Left hindlimb (tissue), 1 donor: ENCODE results near the gene DMBX1.

Experiments
- DNase-seq: peaks from one replicate; pipeline ENCODE4 v3.0.0-alpha.2; 2018

DMBX1 gene

DNA sequence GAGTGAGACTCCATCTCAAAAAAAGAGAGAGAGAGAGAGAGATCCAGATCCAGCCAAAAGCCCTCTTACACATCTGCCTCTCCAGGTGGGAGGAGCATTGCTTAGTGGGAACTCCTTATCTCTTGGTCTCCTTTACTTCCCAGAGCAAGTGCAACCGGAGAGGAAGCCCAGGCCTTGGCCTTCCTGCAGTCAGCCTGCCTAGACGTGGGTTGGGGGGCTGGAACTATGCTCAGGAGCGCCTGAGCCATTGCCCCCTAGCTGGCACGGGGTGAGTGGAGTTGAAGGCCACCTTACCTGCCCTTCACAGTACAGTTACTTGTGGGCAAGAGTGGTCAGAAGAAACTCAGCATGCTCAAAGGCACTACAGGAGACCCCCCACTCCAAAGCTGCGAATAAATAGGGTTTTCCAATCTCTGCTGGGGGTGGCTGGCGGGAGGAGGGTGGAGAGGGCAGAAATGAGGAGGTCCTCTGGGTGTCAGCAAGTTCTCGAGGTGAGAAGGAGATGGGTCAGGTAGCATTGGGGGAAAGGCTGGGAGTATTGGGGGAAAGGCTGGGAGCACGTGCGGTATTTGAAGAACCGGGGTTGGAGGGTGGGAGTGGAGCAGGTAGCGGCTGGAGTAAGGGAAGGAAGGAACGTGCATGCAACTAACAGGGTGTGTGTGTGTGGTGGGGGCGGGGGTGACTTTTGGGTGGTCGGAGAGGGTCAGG is 4.7 kb upstream of the DMBX1 start:
- DNase-seq, result no peak

DNA sequence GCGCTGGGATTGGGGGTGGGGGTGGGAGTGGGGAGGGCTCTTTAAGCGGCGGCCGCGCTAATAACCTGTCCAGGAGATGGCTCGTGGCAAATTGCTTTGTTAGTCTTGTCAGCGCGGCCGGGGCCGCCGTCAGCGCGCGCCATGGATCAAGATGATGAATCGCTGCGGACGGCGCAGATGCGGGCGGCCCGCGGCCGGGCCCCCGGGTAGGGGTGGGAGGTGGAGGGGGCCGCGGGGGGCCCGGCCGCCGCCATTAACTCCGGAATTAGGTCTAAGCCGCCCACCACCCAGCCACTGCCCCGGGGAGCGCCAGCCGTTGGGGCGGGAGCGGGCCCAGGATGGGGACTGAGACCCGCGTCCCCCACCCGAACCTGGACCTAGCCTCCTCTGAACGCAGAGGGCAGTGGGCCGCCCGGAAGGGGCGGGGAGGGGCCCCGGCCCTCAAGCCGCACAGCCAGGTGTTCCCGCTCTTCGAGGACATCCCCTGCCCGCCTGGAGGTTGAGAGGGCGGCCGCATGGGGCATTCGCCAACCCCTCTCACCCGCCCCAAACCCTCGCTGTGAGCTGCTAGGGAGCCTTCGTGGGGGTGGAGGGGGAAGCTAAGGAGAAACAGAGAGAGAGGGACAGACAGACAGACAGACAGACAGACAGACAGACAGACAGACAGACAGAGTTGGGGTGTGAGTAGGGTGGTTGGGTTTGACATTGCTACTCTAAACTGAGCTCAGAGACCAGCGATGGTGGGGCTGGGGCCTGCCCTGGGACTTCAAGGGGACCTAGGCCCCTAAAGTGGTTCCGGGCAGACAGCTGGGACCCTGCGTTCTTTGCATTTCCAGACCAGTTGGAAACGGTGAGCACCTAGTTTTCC is 3.8 kb upstream of the DMBX1 start:
- DNase-seq, result no peak

DNA sequence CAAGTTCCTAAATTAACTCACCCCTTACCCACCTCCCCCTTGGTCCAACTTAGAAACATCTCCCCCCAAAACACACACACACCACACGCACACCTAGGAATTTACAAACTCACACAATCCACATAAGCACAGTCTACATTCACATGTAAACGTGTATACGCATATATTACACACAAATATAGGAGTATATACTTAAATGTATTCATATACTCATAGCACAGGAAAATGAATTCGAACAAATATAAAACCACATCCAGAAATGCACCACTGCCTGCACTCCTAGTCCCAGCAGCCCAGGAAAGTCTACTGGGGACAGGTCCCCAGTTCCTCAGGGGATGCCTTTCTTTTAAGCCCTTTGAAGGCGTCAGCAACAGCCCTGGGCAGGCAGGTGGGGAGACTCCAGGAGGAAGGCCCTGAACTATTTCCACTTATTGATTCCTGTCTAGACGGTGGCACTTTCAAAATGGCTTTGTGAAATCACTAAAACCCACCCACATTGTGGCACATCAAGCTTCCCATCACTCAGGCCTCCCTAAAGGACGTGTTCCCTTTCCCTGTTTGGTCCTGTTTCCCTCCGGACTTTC is 3.1 kb upstream of the DMBX1 start:
- no peak for DNase-seq

DNA sequence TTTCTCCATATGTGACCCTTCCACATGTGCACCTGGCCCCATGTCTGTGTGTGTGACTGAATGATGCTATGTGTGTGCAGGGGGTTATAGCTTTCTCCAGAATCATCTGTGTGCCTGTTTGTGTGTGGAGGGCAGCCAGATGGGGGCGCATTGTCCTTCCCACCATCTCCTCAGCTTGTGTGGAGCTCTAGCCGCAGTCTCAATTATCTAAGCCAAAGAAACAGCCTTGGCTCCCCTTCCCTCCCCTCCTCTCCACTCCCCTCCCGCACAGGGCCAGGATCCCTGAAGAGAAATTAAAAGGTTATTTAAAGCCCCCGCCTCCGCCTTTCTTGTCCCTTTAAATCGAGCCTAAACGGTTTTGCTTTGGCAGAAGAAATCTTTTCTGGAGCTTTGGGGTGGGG is 1.8 kb upstream of the DMBX1 start:
- no peak for DNase-seq

DNA sequence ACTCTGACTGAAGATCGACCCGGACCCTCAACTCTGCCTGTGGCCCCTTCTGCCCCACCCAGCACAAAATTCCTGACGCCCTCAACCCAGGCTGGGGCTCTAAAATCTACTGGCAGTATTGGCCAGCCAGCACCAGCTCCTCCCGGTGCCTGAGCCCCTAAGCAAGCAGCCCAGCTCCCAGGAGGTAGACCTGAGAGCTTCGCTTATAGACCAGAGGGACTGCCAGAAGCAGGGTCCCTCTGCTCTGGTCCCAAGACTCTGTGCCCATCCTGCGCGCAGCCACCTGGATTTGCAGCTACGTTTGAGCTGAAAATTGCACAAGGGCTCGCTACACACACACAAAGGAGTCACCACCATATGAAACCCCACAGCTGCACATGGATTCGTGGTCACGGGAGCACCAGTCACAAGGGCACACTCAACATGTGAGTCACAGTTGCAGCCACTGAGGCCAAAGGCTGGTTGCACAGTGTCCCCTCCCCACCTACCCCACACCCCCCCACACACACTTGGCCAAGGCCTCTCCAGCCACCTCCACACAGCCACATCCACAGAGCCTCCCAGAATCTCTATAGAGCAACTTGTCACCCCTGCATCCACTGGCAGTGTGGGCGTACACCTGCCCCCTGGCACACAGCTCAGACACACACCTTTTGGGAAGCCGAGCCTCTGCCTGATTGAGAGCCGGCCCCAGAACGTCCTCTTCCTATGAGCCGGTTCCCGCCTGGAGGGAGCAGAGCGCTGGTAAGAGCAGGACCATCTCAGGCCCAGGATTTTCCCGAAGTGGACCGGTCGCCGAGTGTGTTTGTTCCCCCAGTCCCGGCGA is 1.1 kb upstream of the DMBX1 start:
- DNase-seq, result no peak

DNA sequence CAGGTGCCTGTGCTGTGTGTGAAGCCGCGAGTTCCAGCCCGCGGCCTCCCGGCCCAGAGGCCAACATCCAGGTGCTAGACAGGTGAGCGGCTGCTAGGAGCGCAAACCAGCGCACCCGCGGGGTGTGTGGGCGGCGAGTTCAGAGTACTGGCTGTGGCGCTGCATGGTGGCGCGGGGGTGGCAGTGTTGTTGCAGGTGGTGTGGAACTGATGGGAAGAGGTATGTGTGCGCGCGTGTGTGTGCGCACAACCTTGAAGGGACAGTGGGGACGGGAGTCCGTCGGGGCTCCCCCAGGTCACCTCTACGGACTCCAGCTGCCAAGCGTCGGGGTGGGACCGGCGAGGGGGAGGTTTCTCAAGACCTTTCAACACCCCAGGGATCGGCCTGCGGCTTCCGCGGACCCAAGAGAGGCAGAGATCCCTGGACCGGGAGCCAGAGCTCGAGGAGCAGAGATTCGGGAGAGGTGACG is 433 bp upstream of the DMBX1 start:
- DNase-seq, result no peak

DNA sequence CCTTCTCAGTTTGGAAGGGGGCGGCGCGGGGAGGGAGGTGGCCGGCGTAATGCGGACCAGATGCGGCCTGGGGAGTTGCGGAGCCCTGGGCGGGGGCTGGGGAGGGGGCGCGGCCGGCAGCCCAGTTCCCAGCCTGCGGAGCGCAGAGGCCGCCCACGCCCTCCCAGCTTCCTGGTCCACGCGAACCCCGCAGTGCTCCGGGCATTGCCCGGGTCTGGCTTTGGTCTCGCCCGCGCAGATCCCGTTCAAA is 695 bp downstream of the DMBX1 start:
- DNase-seq, result no peak

DNA sequence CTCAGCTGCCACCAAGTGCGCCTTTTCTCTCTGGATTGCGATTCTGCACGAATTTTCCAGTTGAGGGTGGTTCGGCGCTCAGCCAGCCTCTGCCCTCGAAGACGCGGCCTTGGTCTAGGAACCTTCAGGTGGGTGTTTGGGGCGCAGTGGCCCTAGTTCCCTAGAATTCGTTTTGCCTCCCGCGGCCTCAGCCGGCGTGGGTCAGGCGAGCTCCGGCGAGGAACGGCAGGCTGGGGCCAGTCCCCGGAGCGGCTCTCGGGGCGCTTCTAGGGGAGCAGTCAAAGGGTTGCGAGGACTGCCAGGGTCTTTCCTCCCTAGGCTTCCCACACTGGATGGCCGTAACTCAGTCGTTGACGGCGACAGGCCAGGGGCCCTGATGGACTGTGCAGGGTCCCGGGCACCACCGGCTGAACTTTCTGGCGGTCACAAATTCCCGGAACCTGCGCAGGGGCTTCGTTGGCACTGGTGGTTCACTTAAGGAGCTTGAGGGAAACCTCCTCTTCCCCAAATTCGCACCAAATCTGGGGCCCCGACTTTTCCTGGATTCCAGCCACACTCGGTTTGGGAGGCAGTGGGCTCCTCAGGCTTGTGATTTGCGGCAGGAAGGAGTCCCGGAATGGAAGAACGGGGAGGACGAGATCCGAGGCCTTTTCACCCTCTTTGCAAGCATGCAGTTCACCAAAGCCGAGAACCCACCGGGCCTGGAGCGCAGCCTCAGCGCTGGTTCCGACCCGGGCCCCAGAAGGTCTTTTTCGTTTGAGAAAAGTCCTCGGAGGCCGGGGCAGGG is 1.2 kb downstream of the DMBX1 start:
- no peak for DNase-seq

DNA sequence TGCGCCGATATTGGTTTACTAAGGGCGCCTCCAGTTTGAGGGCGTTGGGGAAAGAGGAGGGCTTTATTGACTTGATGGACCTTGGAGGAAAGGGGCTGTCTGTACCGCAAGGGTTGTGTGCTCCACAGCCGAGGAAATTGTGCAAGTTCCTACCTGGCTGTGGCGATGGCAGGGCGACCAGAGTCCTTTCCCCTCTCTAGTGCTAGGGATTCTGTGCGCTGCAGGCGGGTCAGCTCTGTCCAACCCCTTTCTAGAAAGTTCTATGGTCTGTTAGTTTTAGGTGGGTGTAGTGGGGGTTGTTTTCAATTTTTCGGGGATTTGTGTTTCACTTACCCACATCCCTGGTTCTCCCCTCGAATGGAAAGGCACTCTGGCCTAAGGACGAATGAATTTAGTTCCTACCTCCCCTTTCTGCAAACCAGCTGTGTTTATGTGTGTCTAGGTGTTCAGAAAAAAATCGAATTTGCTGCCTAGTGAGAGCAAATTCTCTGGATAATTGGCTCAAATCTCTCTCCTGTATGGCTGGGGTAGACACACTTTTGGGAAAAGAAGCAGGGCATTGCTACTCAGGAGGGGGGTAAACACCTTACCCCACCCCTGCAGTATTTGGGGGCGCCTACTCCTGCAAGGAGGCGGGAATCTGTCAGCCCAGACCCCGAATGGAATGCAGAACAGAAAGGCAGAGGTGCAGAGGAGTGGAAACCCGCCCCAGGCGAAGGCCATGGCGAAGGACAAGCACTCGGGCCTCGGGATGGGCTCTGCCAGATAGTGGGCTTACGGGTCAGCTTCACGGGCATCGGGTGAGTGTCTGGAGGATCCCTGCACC is 2.0 kb downstream of the DMBX1 start:
- no peak for DNase-seq

DNA sequence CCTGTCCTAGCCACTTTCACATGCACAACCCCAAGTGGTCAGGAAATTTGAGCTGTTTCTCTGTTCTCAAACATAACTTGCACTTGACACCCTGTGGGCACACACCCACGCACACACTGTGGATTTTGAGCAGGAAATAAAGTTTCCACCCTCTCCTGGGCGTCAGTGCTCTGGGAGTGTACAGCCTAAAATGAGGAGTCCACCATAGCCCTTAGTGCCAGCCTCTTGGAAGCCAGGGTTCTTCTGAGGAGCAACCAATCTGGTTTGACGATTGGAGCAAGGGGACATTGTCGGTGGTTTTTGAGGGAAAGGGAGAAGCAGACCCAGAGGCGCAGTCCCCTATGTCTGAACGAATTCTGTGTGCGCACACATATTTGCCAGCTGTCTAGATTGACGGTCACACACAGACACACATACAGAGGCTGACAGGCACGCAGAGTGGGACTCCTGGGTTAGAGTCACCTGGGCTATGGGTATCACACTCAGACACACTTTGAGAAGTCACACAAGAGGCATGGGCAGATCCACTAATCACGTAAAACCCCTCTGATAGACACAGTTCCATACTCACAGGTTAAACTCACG is 2.7 kb downstream of the DMBX1 start:
- no peak for DNase-seq

DNA sequence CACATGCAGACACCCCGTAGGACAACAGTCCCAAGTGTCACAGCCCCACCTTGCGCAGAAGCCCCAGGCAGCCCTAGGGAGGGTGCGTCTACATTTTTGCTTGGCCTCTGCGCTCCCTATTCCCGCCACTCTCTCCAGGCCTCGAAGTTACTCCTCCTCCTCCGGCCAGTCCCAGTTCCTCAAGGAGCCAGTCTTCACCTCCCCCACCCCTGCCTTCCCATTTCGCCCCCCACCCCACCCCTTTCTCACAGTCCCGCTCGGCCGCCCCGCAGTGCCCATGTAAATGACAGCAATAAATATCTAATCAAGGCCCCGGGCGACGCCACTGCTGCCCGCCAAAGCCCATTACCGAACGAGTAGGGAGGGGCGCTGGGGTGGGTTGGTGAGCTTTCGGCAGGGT is 3.2 kb downstream of the DMBX1 start:
- no peak for DNase-seq

DNA sequence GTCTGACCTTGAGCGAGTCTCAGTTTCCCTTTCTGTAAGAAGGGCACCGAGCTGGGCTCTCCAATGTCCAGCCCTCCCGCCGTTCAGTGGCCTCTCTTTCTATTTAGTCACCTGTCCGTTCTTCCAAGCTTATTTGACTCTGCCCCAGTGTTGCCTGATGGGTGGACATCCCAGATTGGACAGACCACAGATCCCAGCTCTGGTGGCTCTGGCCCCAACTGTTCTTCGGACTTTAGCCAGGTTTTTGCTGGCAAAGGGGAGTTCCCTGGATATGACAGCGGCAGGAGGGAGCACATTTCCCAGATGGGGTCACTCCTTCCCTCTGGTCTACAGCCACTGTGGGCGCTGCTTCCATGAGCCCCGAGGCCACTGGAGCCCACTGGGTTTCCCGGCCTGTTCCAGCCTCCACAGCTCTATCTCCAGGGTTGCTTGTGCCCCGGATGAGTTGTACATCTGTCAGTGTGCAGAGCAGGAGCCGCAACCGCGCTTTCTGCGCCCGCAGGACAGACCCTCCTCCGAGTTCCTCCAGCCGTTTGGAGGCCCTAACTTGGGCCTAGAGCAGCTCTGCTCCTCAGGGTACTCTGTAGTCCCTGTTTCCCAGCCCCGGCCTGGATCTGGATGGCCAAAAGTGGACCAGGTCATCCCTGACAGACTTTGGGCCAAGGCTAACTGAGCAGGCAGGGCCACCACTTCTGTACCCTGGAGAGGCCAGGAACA is 3.8 kb downstream of the DMBX1 start:
- DNase-seq, result no peak

DNA sequence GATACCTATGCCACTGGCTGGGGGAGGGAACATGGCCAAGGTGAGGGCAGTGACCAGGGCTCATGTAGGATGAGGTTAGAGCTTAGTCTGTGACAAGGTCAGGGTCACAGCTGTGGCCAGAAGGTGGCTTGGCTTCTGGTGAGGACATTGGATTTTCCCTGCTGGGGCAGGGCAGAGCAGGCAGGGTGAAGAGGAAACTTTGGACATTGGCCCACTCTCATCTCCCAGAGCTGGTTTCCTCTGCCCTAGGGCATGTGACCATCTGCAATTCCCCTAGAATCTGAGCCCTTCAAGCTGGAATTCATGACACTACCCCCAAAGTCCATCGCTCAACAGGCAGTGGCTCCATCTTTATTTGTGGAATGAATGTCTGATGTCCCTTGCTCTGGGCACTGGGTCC is 5.3 kb downstream of the DMBX1 start:
- DNase-seq, result no peak

DNA sequence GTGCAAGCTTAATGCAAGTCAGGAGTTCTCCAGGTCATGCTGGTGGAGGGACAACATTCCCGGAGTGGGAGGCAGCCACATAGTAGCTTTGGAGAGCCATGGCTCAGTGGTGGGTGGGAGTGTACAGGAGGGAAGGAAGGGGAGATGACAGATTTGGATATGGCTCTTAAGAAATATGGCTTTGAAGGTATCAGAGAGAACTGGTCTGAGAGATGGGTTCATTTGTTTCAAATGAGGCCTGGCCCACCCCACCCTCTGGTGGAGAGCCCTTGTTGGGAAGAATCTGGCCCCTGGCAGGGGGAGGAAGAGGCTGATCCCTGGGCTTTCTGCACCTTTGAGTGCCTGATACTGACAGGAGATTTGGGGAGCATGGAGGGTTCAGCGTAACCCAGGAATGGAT is 6.1 kb downstream of the DMBX1 start:
- DNase-seq, result no peak

DNA sequence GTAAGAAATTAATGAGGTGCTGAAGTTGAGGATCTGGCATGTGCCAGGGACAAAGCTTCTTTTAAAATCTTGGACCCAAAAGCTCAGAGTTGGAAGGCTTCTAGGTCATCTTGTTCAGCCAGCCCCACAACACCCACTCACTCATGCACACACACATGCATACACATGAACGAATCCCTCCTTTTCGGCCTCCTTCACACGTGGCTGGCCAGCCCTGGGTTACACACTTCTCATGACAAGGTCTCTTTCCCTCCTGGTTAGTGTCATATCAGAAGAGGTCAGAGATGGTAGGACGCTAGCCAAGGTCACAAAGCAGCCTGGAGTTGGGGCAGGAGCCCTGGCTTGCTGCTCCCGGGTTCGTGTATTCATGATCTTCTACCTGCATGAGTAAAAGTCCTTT is 6.9 kb downstream of the DMBX1 start:
- DNase-seq, result no peak

DNA sequence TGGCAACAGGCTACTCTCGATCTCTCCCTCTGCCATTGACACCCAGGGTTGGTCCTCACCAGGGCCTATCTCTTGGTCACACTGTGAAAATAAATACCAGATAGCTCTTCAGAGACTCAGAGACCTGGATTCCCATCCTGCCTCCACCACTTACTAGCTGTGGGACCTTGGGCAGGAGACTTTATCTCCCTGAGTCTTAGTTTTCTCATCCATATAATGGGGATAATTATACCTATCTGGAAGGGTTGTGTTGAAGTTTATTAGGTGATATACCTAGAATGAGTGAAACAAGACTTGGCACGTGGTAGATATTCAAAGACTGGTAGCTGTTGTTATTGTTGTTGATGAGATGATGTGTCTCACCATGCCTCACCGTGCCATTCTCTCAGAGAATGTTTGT is 7.4 kb downstream of the DMBX1 start:
- DNase-seq, result no peak

DNA sequence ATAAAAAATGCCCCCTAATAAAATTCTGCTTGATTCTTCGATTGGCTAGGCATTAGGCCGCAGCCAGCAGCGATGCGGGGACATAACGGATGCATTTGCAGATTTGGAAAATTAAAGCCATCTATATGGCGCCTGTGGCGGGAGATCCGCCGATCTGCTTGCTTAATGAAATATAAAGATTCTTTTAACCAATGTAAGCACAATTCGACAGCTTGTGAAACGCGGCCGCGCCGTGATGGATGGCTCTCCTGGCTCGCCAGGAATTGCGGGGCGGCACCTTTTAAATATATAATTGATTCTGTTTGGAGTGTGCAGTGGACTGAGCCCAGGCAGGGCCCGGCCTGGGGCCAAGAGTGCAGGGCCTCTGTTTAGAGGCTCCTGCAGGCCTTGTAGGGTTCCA is 8.0 kb downstream of the DMBX1 start:
- DNase-seq, result no peak

DNA sequence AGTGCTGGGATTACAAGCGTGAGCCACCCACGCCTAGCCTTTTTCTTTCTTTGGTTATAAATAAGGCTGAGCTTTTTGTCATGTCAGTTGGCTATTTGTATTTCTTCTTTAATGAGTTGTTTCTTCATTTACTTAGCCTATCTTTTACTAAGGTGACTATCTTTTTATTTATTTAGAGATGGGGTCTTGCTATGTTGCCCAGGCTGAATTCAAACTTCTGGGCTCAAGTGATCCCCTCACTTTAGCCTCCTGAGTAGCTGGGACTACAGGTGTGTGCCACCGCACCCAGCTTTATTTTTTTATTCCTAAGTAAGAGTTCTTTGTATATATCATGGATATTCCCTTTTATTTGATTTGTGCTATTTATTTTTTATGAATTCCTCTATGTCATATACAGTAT is 11.9 kb downstream of the DMBX1 start:
- no peak for DNase-seq

DNA sequence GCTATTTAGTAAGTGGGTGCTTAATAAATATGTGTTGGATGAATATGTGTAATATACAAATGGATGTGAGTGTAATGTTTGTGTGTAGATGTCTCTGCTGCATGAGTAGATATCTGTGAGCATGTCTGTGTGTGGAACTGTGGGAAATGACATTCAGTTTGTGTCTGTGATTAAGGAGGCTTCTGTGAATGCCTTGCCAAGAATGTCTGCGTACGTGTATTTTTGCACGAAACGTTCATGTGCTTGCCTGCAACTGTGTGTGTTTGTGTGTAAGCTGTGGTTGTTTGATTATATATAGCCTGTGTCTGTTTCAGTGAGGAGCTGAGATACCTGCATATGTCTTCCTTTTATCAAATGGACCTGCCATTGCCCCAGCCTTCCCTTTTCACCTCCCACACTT is 13.8 kb downstream of the DMBX1 start:
- no peak for DNase-seq

DNA sequence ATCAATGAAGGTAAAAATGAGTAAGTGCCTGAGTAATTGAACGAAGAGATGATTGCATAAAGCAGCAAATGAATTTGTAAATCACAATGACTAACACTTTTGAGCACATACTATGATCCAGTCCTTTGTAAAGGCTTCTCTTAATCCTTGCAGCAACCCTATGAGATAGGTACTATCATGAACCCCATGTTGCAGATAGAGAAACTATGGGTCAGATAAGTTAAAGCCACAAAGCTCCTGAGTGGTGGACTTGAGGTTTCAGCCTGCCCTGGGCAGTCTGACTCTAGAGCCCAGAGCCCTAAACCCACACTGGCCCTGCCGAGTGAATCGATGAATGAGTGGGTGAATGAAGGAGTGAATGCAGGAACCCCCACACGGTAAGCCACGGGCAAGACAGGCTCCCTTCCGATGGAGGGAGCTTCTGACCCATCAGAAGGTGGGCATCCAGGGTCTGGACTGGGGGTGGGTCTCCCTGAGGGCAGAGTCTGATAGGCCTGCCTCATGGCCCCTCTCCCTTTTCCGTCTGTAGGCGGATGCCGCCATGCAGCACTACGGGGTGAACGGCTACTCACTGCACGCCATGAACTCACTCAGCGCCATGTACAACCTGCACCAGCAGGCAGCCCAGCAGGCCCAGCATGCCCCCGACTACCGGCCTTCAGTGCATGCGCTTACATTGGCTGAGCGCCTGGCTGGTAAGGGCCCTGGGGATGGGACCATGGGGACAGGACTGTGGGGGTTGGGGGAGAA is 17.0 kb downstream of the DMBX1 start:
- no peak for DNase-seq
